HG03139 (cell line): Measurements from ENCODE around the gene TEX264.
"Not testable (repeated sequence)": the region's sequence is repeated elsewhere in the genome, so short reads cannot be mapped to it uniquely, and the experiment has no call there.

Experiments
- ATAC-seq: cut with Tn5 transposase; IDR thresholded peaks from one replicate; pipeline ENCODE4 v1.9.1; 2021; ENCODE audit not compliant: unreplicated experiment

TEX264 gene, protein sequence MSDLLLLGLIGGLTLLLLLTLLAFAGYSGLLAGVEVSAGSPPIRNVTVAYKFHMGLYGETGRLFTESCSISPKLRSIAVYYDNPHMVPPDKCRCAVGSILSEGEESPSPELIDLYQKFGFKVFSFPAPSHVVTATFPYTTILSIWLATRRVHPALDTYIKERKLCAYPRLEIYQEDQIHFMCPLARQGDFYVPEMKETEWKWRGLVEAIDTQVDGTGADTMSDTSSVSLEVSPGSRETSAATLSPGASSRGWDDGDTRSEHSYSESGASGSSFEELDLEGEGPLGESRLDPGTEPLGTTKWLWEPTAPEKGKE

GRCh38 chr3:51670823-51671733 lies at the start of gene TEX264:
Gene TEX264, plus strand, starts transcription at chr3:51671252. Its CDS starts 3,053 bp downstream, at chr3:51674305.
- ATAC-seq: peak; percentile 71

DNA sequence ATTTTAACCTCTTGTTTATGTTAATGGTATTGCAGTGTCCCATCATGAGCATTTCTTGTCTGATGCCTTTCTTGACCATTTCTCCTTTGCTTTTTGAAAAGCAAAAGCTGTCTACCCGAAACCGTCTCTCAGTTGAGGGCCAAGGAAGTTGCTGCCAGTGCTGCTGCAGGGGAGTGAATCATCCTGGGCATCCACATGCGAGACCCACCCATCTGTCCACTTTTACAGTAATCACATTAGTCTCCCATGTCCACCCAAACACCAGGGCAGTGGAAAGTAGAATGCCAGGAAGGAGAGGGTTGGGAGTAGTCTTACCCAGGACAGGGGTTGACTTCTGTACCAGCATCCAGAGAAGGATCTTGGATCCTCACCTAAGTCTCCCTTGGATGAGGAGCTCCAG lies 48.6 kb upstream of the TEX264 start:
- ATAC-seq: no peak

DNA sequence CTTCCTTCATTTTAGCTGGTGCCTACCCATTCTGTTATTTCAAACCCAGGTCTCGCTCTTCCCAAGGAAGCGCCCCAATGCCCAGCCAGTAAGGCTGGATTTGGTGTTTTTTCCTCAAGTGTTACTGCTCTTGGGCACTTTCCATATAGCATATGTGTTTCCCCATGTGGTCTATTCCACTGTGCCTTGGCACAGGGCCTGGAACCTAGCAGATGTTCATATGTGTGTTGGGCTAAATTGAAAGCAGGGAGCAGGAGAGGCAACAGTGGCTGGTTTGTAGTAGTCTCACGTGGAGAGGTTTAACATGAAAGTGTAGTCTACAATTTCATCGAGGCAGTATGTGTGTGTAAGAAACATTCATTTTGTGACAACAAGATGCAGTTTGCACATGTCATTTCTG lies 48.2 kb upstream of the TEX264 start:
- no peak for ATAC-seq

DNA sequence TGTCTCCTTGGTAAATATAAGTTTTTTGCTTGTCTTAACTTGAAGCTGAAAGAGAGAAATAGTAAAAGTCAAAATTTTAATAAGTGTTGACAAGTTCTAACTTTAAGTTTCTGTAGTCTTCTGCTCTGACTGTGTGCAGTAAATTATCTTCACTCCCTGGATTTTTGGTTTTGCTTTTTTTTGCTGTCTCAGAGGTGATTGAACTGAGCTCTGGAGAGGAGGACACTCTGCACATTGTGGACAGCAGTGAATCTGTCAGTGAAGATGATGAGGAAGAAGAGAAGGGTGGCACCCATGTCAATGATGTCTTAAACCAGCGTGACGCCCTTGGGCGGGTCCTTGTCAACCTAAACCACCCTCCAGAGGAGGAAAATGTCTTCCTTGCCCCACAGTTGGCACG lies 40.5 kb upstream of the TEX264 start:
- no peak for ATAC-seq

GRCh38 chr3:51637144-51637940 lies 33.7 kb upstream of the TEX264 start:
- ATAC-seq: no peak

DNA sequence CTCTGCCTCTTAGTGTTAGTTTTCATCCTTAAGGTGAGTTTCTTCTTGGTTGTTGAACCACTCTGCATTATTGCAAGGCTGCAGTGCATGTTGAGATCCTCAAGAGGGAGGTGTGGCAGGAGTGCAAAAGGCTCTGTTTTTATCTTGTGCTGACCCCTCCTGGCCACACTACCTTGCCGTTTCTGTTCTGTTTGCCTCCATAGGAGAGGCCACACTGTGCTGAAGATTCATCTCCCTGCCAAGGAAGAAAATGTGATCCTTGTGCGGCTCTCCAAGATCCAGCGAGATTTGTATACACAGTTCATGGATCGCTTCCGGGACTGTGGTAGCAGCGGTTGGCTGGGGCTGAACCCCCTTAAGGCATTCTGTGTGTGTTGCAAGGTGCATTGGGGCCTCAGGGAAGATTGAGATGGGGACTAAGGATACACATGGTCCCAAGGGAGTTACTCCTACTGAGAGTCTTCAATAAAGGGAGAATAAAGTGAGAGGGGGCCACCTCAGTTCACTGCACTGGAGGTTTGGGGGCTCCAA lies 33.0 kb upstream of the TEX264 start:
- no peak for ATAC-seq

- ATAC-seq: no peak
Observed at GRCh38 chr3:51642462-51642861, 28.6 kb upstream of the TEX264 start.

GRCh38 chr3:51646091-51646490 lies 25.0 kb upstream of the TEX264 start:
- ATAC-seq: no peak

- ATAC-seq: not testable (repeated sequence)
Observed at GRCh38 chr3:51652103-51652502, 18.9 kb upstream of the TEX264 start.

DNA sequence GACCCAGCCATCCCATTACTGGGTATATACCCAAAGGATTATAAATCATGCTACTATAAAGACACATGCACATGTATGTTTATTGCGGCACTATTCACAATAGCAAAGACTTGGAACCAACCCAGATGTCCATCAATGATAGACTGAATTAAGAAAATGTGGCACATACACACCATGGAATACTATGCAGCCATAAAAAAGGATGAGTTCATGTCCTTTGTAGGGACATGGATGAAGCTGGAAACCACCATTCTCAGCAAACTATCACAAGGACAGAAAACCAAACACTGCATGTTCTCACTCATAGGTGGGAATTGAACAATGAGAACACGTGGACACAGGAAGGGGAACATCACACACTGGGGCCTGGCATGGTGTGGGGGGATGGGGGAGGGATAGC lies 17.6 kb upstream of the TEX264 start:
- ATAC-seq: not testable (repeated sequence)

- no peak for ATAC-seq
Observed at GRCh38 chr3:51657234-51657633, 13.8 kb upstream of the TEX264 start.

GRCh38 chr3:51659942-51660341 lies 11.1 kb upstream of the TEX264 start:
- no peak for ATAC-seq

DNA sequence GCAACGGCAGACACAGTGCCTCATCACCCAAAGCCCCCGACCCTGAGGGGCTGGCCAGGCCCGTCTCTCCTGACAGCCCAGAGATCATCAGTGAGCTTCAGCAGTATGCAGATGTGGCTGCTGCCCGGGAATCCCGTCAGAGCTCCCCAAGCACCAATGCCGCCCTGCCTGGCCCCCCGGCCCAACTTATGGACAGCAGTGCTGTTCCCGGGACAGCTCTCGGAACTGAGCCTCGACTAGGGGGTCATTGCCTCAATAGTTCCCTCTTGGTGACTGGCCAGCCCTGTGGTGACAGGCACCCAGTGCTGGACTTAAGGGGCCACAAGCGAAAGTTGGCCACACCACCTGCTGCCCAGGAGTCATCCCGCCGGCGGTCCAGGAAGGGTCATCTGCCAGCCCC lies 8.6 kb upstream of the TEX264 start:
- no peak for ATAC-seq

- no peak for ATAC-seq
Observed at GRCh38 chr3:51668756-51669155, 2.3 kb upstream of the TEX264 start.

- ATAC-seq: no peak
Observed at GRCh38 chr3:51669241-51670052, 1.6 kb upstream of the TEX264 start.

DNA sequence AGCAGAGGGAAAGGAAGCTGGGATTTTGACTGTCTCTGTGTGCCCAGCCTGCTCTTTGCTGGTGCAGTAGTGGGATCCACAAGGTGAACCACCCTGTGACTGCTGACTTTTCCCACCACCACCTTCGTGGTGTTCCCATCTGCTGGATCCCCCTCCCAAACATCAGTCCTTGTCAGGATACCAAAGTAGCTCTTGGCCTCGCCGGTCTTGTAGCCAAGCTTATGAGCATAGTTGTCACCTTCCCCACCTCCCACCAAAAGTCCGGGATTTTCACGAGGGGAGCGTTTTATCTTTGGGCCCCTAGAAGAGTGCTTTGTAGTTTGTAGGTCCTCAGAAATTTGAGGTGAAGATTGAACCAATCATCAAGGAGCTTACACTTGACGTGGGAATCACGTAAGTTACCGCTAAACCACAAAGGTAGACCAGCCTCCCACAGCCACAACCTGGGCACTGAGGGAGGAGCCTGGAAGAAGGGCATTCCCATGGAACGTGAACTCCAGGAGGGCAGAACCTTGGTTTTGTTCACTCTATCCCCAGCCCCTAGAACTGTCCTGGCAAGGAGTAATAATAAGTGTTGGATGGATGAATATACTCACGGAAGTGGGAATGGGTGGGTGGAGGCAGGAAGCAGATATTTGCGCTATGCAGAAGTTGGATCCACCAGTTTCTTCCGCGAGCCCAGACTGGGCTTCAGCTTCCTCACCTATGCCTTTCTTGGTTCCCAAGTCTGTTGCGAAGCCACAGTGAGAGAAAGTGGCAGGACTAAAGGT lies 814 bp upstream of the TEX264 start:
- ATAC-seq: no peak

GRCh38 chr3:51671734-51672475 lies 853 bp downstream of the TEX264 start:
- ATAC-seq: peak; percentile 36

DNA sequence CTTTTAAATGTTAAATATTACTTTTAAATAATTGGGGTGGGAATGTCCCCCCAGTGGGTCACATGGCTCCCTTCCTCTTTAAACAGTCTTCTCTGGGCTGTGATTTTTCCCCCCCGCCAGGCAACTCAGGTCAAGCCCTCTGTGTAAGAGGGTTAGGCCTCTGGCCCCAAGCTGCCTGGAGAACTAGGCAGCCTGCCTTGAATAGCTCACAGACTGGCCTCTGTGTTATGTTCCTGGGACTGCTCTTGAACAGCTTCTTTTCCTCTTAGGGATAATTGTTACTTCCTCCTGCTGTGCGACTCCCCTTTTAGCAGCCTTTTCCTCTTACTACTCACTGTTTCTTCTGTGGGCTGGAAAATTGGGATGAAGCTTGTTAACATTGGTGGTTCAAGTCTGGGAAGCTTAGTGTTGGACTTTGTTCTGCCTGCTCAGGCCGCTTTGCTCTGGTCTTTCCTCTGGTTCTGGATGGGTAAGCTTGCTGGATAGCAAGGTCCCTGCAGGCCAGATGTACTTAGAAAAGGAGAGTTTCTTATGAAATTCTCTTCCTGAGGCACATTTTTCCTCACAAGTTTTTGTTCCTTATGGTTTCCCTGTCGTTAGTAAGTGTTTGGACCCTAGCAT lies 2.2 kb downstream of the TEX264 start:
- no peak for ATAC-seq
